Cardiac septum (tissue), 1 donor: ENCODE data around the gene KCNT2. TPM values are rescaled to one million over a fixed set of nuclear protein-coding genes. Genes with fewer than 3 reads are reported as not detected.

Experiments used
- DNase-seq: peaks from one replicate; pipeline ENCODE4 v3.0.0-alpha.2; 2020; ENCODE audit warnings: low spot score
- intact Hi-C: fragments of 100-400 bp; cut with DNase I; formaldehyde crosslinking; loops from one replicate; pipeline ENCODE4 v1.14.0; 2022
- total RNA-seq: library from RNA; stranded (reverse); fragmentation: NEBNext Ultra II Directional; extraction: Animal tissue kit (Norgen Biotek cat#: 25700); gene quantifications from one replicate; pipeline ENCODE4 v1.2.1, GENCODE V29; 2021
- donor health status: DM: no; HTN: no; CAD: no.

The KCNT2 gene
- total RNA-seq, 1 donor from 2014 or later, result 2.1 TPM

- DNase-seq, result no peak
- intact Hi-C loops, result no loop called here
Observed at GRCh38 chr1:196598942-196599748, 9.1 kb downstream of the KCNT2 start.

GRCh38 chr1:196594700-196595099 lies 13.5 kb downstream of the KCNT2 start:
- intact Hi-C loops, result no loop called here
- no peak for DNase-seq

GRCh38 chr1:196593955-196594354 lies 14.3 kb downstream of the KCNT2 start:
- intact Hi-C loops, result no loop called here
- DNase-seq, result no peak

GRCh38 chr1:196590959-196591358 lies 17.3 kb downstream of the KCNT2 start:
- no peak for DNase-seq
- intact Hi-C loops, result no loop called here

DNA sequence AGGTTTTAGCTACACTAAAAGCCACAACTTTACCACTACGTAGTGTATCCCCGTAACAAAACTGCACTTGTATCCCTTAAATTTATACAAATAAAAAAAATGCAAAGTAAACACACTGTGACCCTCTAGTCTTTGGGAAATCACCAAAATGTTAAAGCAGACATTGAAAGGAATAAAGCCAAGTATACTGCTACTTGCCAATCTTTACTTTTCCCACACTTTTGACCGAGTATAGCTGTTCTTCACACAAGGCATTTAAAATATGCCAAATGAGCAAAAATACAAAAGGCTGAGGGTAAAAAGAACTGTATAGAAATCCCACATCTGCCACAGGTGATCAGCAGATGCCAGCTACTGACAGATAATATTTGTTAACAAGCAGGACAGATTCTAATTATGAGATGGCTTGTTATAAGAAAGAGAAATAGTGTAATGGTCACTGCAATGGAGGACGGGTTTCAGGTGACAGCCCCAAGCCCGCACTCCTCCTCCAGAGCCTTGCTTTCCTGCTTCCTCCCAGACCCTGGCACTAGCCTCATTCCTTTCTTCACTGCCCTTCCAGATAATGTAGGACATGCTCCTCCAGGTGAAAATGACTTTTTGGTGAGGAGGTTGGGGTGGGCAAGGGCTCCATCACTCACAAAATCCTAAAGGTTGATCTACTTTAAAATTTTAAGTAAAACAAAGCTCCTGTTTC lies 18.1 kb downstream of the KCNT2 start:
- DNase-seq, result no peak

GRCh38 chr1:196584696-196585095 lies 23.5 kb downstream of the KCNT2 start:
- intact Hi-C loops, result no loop called here
- DNase-seq, result no peak

More for the DNA sequence above, 18.1 kb downstream of the KCNT2 start:
- intact Hi-C loops, result no loop called here

- DNase-seq, result no peak
- intact Hi-C loops, result no loop called here
Observed at GRCh38 chr1:196577386-196577785, 30.9 kb downstream of the KCNT2 start.

DNA sequence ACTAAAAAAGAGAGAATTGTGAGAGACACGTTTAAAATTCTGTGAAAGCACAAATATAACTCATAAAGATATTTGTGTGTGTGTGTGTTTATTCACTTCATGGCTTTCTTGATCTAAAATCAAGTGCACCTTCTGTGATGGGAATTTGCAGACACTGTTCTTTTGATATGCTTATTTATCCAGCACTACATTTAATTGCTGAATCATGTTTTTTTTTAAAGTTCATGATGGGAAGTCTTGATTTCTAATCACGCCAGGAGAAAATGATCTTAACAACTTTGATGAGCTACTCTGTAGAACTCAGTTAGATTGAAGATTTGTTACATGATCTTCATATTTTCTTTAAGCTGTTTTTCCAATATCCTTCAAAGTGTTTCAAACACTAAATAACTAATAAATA lies 35.0 kb downstream of the KCNT2 start:
- no peak for DNase-seq
- intact Hi-C loops, result no loop called here

DNA sequence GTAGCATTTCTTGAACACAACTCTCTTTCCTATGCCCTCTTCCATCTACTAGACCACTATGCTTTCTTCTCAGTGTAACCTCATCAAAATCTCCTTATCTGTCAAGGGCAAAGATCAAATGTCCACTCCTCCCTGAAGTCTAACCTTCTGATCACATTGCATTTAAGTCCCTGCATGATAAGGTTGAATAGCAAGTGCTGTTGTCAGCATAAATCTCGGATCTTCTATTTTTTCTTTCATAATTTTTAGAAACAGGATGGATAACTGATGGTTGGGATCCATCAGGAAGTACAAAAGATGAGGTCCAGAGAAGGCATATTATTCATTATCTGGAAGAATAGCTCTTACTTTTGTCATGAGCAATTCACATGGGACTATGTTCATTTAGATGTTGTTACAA lies 41.0 kb downstream of the KCNT2 start:
- intact Hi-C loops, result no loop called here
- DNase-seq, result no peak

DNA sequence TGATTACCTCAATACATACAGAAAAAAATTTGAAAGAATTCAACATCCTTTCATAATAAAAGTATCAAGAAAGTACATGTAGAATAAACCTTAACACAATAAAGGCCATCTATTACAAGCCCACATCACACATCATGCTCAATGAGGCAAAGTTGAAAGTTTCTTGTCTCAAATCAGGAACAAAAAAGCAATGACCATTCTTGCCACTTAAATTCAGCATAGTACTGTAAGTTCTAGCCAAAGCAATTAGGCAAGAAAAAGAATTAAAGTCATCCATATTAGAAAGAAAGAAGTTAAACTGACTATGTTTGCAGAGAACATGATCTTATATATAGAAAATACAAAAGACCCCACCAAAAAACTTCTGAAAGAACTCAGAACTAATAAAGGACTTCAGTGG lies 44.5 kb downstream of the KCNT2 start:
- no peak for DNase-seq
- intact Hi-C loops, result no loop called here

DNA sequence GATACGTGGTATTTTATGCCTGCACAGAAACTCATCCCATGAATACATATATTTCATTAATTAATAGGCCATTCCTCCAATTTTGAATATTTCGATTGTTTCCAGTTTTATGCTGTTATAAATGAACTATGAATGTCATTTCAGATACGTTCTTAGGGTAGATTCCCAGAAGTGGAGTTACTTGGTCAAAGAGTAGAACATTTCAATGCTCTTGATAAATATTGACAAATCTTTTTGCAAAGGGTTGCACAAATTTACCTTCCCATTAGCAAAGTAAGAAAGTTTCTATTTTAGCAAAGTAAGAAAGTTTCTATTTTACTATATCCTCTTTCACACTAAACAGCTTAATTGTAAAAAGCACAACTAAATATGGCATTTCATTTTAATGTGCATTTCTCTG lies 48.9 kb downstream of the KCNT2 start:
- DNase-seq, result no peak
- intact Hi-C loops, result no loop called here

GRCh38 chr1:196558411-196558810 lies 49.8 kb downstream of the KCNT2 start:
- DNase-seq, result no peak
- intact Hi-C loops, result no loop called here

GRCh38 chr1:196557797-196558196 lies 50.4 kb downstream of the KCNT2 start:
- no peak for DNase-seq
- intact Hi-C loops, result no loop called here

DNA sequence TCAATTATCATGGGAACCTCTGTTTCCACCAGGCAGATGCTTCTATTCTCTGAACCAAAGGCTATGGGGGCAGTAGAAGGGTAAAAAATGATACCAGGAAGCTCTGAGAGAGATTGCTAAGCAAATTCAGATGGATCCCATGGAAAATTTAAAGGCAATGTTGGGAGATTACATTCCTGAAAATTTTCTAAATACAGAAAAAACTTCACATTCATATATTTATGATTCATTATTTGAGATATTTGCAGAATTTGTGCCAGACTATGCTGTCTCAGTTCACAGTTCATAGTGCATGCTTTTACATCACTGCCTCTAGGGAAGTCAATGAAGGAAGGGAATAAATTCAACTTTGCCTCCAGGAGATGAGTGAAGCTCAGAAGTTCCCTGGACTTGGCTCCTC lies 57.5 kb downstream of the KCNT2 start:
- no peak for DNase-seq
- intact Hi-C loops, result no loop called here

DNA sequence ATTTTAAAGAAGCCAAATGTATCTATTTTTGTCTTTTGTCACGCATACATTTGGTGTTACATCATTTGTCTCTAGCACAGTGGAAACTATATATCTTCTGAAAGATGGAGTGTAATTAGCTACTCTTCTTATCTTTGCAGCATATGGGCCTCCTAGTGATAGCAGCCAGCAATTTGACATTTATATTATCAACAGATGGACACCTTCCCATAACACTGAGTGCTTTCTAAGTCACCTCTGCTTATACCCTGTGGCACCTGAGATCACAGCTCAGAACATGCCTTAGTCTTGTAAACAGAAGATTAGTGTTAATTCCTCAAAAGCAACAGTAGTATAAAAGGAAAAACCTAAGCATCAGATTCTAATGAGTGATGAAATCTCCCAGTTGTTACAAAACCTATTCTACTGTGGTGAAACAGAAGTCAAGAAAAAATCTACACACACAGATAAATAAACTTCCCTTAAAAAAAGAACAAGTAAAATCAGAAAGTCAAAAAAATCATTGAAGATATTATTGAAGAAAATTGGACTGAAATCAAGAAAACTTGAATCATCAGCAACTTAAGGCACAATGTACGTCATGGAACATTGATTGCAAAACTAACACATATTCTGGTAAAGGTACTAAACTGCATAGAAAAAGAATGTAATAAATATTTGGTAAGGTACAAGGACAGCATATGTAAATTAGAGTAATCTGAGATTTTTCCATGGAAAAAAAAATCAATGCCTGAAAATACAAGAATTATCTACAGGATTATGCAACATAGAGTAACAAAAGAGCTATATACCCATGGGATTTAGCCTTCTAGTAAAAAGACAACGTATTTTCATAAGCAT lies 61.7 kb downstream of the KCNT2 start:
- no peak for DNase-seq
- intact Hi-C loops, result no loop called here

DNA sequence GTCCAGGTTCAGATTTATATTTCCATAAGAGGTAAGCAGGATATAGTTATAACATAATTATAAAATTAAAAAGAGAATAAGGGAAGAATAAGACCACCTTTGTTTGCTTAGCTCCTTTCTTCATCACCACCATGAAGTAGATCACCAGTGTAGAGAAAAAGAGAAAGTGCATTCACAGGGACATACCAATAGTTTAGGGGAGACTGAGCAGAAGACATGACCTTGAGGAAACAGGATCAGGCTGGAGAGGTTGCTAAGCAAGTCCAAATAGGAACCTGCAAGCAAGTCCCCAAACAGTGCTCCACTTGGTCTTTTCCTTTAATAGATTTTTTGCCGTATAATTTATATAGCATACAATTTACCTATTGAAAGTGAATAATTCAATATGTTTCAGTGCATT lies 63.0 kb downstream of the KCNT2 start:
- no peak for DNase-seq
- intact Hi-C loops, result no loop called here

DNA sequence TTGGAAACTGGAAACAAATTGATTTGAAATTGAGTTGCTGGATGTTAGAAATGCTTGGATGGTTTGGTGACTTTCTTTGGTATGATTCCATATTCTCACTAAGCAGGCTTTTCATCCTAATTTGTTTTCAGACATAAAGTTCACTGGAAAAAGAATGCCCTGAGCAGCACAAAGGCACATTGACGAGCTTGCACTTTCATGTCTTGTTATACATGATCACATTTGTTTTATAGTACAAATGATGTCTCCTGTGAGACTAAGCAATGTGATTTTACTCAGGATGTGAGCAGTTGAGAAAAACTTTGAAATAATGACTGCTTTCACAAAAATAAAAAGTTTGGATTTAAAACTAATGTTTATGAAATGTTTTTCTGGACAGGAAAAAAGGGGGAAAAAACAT lies 63.6 kb downstream of the KCNT2 start:
- no peak for DNase-seq
- intact Hi-C loops, result no loop called here

- intact Hi-C loops, result no loop called here
- no peak for DNase-seq
Observed at GRCh38 chr1:196543833-196544232, 64.4 kb downstream of the KCNT2 start.

GRCh38 chr1:196538473-196538872 lies 69.8 kb downstream of the KCNT2 start:
- no peak for DNase-seq

DNA sequence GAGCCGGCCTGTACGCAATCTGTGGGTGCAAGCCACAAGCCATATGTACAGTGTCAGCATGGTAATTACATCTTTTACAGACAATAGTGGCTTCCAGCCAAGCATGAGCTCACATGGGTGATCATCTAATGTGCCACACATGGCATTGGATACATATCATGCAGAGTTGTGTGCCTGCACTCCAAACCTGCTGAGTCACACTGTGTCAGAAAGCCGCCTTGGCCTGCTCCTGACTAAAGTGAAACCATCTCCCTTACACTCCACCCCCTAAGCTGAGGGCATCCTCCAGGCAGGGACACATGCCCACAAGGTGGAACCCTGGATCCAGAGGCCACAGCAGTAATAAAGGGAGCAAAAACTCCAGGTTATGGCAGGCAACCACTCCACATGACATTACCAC lies 72.5 kb downstream of the KCNT2 start:
- intact Hi-C loops, result loop anchor here (10.0 kb wide), 1 partner anchor 119 kb away; the partner anchor contains the start of gene CFH
- DNase-seq, result no peak

More at GRCh38 chr1:196538473-196538872, 69.8 kb downstream of the KCNT2 start:
- intact Hi-C loops, result loop anchor here (10.0 kb wide), 1 partner anchor 116 kb away; the partner anchor contains the start of gene CFH
